DMS 273 (cell line): ENCODE data around the gene HOXC10.

Experiments used
- DNase-seq: peaks from one replicate; lab custom pipeline; 2025; ENCODE audit not compliant: unreplicated experiment; lab: John Stamatoyannopoulos, UW

The HOXC10 gene

GRCh38 chr12:53990311-53991076, 5.5 kb downstream of the HOXC10 start:
- DNase-seq: no peak

- peak; percentile 12 for DNase-seq
Measured at GRCh38 chr12:53991077-53991460, 6.1 kb downstream of the HOXC10 start.

- DNase-seq: no peak
Measured at GRCh38 chr12:53992377-53992889, 7.5 kb downstream of the HOXC10 start.

GRCh38 chr12:53993162-53994008, 8.4 kb downstream of the HOXC10 start:
- DNase-seq: no peak

GRCh38 chr12:53994009-53994263, 9.0 kb downstream of the HOXC10 start:
- DNase-seq: no peak

- no peak for DNase-seq
Measured at GRCh38 chr12:53994264-53995001, 9.5 kb downstream of the HOXC10 start.

- no peak for DNase-seq
Measured at GRCh38 chr12:53995002-53995377, 10.0 kb downstream of the HOXC10 start.

- no peak for DNase-seq
Measured at GRCh38 chr12:53995378-53996239, 10.7 kb downstream of the HOXC10 start.

GRCh38 chr12:53996240-53997203, 11.6 kb downstream of the HOXC10 start:
- no peak for DNase-seq

GRCh38 chr12:53997204-53998109, 12.5 kb downstream of the HOXC10 start:
- DNase-seq: no peak

GRCh38 chr12:53998110-53998899, 13.4 kb downstream of the HOXC10 start:
- DNase-seq: no peak

- no peak for DNase-seq
Measured at GRCh38 chr12:53998900-53999236, 13.9 kb downstream of the HOXC10 start.

- no peak for DNase-seq
Measured at GRCh38 chr12:53999559-54000115, 14.7 kb downstream of the HOXC10 start.

GRCh38 chr12:54000116-54001114, 15.5 kb downstream of the HOXC10 start, which contains the start of gene HOXC9:
HOXC9 (plus strand) TSS chr12:54000161; CDS start chr12:54000189, 28 bp downstream.
- no peak for DNase-seq

- no peak for DNase-seq
Measured at GRCh38 chr12:54001283-54002187, 16.6 kb downstream of the HOXC10 start.
